HepG2 (cell line): ENCODE results near the gene CLDN10. TPM values are rescaled to one million over a fixed set of nuclear protein-coding genes. Genes with fewer than 3 reads are reported as not detected.

Experiments
- ATAC-seq: fragments of 200-7000 bp; cut with Tn5 transposase; 3 replicates; pipeline ENCODE4 v1.9.1; 2020; ENCODE audit warnings: mild to moderate bottlenecking, moderate library complexity
- BruUV-seq: library from RNA; stranded (reverse); fragments of 400-500 nt; replicated peaks from 2 replicates; lab custom pipeline; 2021; lab: Mats Ljungman, UMichigan
- CTCF ChIA-PET: fragments of 300-600 bp; formaldehyde crosslinking; extraction: SDS; loops from one replicate; lab custom pipeline; 2021; ENCODE audit warnings: low total read pairs, inconsistent platforms, low intra/inter-chr PET ratio; lab: Yijun Ruan, JAX
- POLR2A ChIA-PET: fragments of 350-600 bp; sonication (Branson Sonifier 250); formaldehyde crosslinking; loops from one replicate; lab custom pipeline; 2020; ENCODE audit warnings: antibody characterized with exemption, inconsistent platforms; lab: Yijun Ruan, JAX
- DNase-seq: peaks from one replicate; pipeline ENCODE4 v3.0.0-alpha.2; 2015; ENCODE audit warnings: low spot score
- FAIRE-seq: peaks from 3 replicates; lab custom pipeline; 2011; peaks lifted over from hg19 to GRCh38; lab: Jason Lieb, UNC
- H2AFZ ChIP-seq: one replicate; pipeline ENCODE4 v1.6.1; 2011; ENCODE audit warnings: low read length, inconsistent platforms
- H3K27ac ChIP-seq: fragments of 300-600 bp; 3 replicates; pipeline ENCODE4 v1.8.0; 2011; ENCODE audit warnings: mixed run types, mild to moderate bottlenecking, mixed read lengths, low read length, inconsistent platforms; ENCODE audit not compliant: insufficient read depth; ENCODE audit errors: extremely low read length
- H3K27me3 ChIP-seq, 2 experiments: fragments of 200-600 bp in 1 of 2; 2 replicates in 1 of 2; 3 replicates in 1 of 2; pipeline versions ENCODE4 v1.6.0 to v1.8.0; 2011; ENCODE audit warnings: low read length in 2 of 2, mild to moderate bottlenecking in 2 of 2, moderate library complexity in 2 of 2, inconsistent platforms in 1 of 2; ENCODE audit not compliant: insufficient read depth in 2 of 2, control insufficient read depth in 1 of 2
- H3K36me3 ChIP-seq, 2 experiments: fragments of 200-600 bp in 1 of 2; replicated peaks in 1 of 2; 2 replicates in 1 of 2; 3 replicates in 1 of 2; pipeline versions ENCODE4 v1.5.1 to v1.8.0; 2011; ENCODE audit warnings: low read length in 2 of 2, inconsistent platforms in 1 of 2; ENCODE audit not compliant: insufficient read depth in 2 of 2, control insufficient read depth in 1 of 2
- H3K4me1 ChIP-seq: 2 replicates; pipeline ENCODE4 v1.5.1; 2012; ENCODE audit warnings: low read length, inconsistent platforms; ENCODE audit not compliant: insufficient read depth
- H3K4me2 ChIP-seq: 2 replicates; pipeline ENCODE4 v1.6.0; 2011; ENCODE audit warnings: low read depth, low read length, inconsistent platforms
- H3K4me3 ChIP-seq, 3 experiments: fragments of 200-600 bp in 1 of 3; sonication (generic), shearing (Covaris generic) in 1 of 3; replicated peaks in 1 of 3; 2 replicates each; pipeline ENCODE4 v1.5.1; 2011 to 2016; ENCODE audit warnings: low read length in 3 of 3, inconsistent platforms in 2 of 3, low read depth in 2 of 3, mild to moderate bottlenecking in 2 of 3, control low read depth in 1 of 3, mixed read lengths in 1 of 3; ENCODE audit not compliant: insufficient read depth in 1 of 3
- H3K79me2 ChIP-seq: one replicate; pipeline ENCODE4 v1.6.1; 2011; ENCODE audit warnings: low read length, inconsistent platforms; ENCODE audit not compliant: insufficient read depth
- H3K9ac ChIP-seq: 2 replicates; pipeline ENCODE4 v1.6.0; 2011; ENCODE audit warnings: mild to moderate bottlenecking, low read depth, low read length, inconsistent platforms; ENCODE audit not compliant: insufficient read depth
- H3K9me3 ChIP-seq: 2 replicates; pipeline ENCODE4 v1.5.1; 2012; ENCODE audit warnings: mild to moderate bottlenecking, low read length
- H4K20me1 ChIP-seq: 2 replicates; pipeline ENCODE4 v1.6.0; 2011; ENCODE audit warnings: inconsistent platforms, mild to moderate bottlenecking, low read length, moderate library complexity; ENCODE audit not compliant: insufficient read depth
- MXI1 ChIP-seq: IDR thresholded peaks from 3 replicates; pipeline ENCODE4 v1.6.1; 2012; ENCODE audit warnings: low read depth, low read length, inconsistent platforms, borderline replicate concordance
- POGZ ChIP-seq: sonication (generic); formaldehyde crosslinking; IDR thresholded peaks from 2 replicates; pipeline ENCODE4 v1.4.0; 2020; ENCODE audit warnings: mild to moderate bottlenecking, missing genetic modification reagents
- RFXAP ChIP-seq: sonication (generic); formaldehyde crosslinking; IDR thresholded peaks from 2 replicates; pipeline ENCODE4 v1.4.0; 2020; ENCODE audit warnings: missing genetic modification reagents, borderline replicate concordance
- SNAPC2 ChIP-seq: sonication (generic); formaldehyde crosslinking; IDR thresholded peaks from 2 replicates; pipeline ENCODE4 v1.8.1; 2022; ENCODE audit warnings: mild to moderate bottlenecking, missing genetic modification reagents
- SRSF1 ChIP-seq: fragments of 200-400 bp; formaldehyde crosslinking; optimal IDR thresholded peaks from 2 replicates; pipeline ENCODE3; 2017; ENCODE audit warnings: mild to moderate bottlenecking, low read depth, low read length, moderate library complexity
- STAG1 ChIP-seq: sonication (generic); formaldehyde crosslinking; IDR thresholded peaks from 2 replicates; pipeline ENCODE4 v1.4.0; 2020; ENCODE audit warnings: missing genetic modification reagents
- ZBTB14 ChIP-seq: sonication (generic); formaldehyde crosslinking; IDR thresholded peaks from 2 replicates; pipeline ENCODE4 v1.4.0; 2020; ENCODE audit warnings: missing genetic modification reagents
- ZNF558 ChIP-seq: sonication (generic); formaldehyde crosslinking; IDR thresholded peaks from 2 replicates; pipeline ENCODE4 v1.9.0; 2022; ENCODE audit warnings: mild to moderate bottlenecking, missing genetic modification reagents, borderline replicate concordance
- WGBS: methylation state at CpG from one replicate; pipeline ENCODE4 v1.1.6; 2017; ENCODE audit warnings: low lambda C conversion rate; 5-methylcytosine and 5-hydroxymethylcytosine counted together
- in situ Hi-C: cut with HindIII; loops from 2 replicates; pipeline ENCODE4 v1.10.0; 2017; ENCODE audit warnings: low pct_unique_long_range_greater_than_20kb; ENCODE audit not compliant: extremely low pct_ligation_motif_present
- intact Hi-C: fragments of 100-400 bp; cut with micrococcal nuclease; formaldehyde crosslinking; loops from one replicate; pipeline ENCODE4 v1.10.0; 2022; ENCODE audit not compliant: unreplicated experiment
- polyA plus RNA-seq, 8 experiments: library from polyadenylated mRNA; depleted of rRNA in 3 of 8; stranded (reverse) in 7 of 8; unstranded in 1 of 8; fragments of >200 nt; fragmentation: Illumina TruSeq in 4 of 8; extraction: Trizol in 4 of 8; gene quantifications; 2 replicates each; pipeline versions ENCODE4 v1.2.1 to v1.2.3, GENCODE V29; 2011 to 2016; ENCODE audit warnings: low read depth in 4 of 8, missing spikeins in 1 of 8, mixed read lengths in 1 of 8; ENCODE audit not compliant: insufficient read depth in 1 of 8
- total RNA-seq, 5 experiments: library from RNA; depleted of rRNA; stranded (reverse); fragments of >200 nt; fragmentation: Illumina TruSeq; extraction: Trizol; gene quantifications; 2 replicates each; pipeline ENCODE4 v1.2.3, GENCODE V29; 2016; ENCODE audit warnings: low read depth in 1 of 5
- TF ChIP-seq, protein P1 (sequence below): sonication (generic); formaldehyde crosslinking; IDR thresholded peaks from 2 replicates; pipeline ENCODE4 v1.9.0; 2021; ENCODE audit warnings: missing genetic modification reagents, borderline replicate concordance
- TF ChIP-seq, protein P2 (sequence below): sonication (generic); formaldehyde crosslinking; IDR thresholded peaks from 2 replicates; pipeline ENCODE4 v1.4.0; 2020; ENCODE audit warnings: missing genetic modification reagents, borderline replicate concordance
- TF ChIP-seq, protein P3 (sequence below): sonication (generic); formaldehyde crosslinking; IDR thresholded peaks from 2 replicates; pipeline ENCODE4 v1.5.0; 2020; ENCODE audit warnings: mild to moderate bottlenecking, missing genetic modification reagents

CLDN10 gene
- total and polyA plus RNA-seq, 2 of the 13 experiments (the other 11 are each of a cell fraction or from before 2014, with no cell fraction given): not detected

DNA sequence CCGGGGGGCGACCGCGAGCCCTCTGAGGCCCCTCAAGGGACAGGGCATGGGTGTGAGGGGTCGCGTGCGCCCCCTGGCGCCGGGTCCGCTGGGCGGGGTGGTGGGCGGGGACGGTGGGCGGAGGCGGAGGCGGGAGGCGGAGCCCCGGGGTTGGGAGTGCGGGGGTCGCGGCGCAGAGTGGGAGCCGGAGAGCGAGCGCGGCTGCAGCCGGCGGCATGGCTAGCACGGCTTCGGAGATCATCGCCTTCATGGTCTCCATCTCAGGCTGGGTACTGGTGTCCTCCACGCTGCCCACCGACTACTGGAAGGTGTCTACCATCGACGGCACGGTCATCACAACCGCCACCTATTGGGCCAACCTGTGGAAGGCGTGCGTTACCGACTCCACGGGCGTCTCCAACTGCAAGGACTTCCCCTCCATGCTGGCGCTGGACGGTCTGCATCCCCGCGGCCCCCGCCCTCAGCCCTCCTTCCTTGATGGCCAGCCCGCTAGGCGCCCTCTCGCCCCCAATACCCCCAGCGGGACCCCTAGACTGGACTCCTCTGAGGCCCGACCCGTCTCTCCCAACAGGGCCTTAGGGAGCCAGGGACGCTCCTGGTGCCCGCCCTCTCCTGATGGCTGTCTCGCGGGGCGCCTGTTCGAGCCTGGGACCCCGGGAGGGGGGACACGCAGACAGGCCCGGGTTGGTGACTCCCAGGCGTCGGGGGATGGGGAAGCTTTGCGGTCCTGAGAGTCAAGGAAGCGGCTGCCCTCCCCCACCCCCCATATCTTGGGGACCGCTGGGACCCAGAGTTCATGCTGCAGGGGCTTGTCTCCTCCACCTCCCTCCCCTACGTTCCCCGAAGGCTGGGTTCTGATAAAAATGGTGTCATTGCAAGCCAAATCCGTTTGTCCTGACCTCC, at the start of gene CLDN10 (continued):
- TF ChIP-seq ZBTB14 (CRISPR knock-in tag): no peak
- TF ChIP-seq STAG1 (CRISPR knock-in tag): no peak
- TF ChIP-seq SRSF1: no peak
- TF ChIP-seq, protein P1, sequence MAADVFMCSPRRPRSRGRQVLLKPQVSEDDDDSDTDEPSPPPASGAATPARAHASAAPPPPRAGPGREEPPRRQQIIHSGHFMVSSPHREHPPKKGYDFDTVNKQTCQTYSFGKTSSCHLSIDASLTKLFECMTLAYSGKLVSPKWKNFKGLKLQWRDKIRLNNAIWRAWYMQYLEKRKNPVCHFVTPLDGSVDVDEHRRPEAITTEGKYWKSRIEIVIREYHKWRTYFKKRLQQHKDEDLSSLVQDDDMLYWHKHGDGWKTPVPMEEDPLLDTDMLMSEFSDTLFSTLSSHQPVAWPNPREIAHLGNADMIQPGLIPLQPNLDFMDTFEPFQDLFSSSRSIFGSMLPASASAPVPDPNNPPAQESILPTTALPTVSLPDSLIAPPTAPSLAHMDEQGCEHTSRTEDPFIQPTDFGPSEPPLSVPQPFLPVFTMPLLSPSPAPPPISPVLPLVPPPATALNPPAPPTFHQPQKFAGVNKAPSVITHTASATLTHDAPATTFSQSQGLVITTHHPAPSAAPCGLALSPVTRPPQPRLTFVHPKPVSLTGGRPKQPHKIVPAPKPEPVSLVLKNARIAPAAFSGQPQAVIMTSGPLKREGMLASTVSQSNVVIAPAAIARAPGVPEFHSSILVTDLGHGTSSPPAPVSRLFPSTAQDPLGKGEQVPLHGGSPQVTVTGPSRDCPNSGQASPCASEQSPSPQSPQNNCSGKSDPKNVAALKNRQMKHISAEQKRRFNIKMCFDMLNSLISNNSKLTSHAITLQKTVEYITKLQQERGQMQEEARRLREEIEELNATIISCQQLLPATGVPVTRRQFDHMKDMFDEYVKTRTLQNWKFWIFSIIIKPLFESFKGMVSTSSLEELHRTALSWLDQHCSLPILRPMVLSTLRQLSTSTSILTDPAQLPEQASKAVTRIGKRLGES (CRISPR knock-in tag): no peak
- TF ChIP-seq ZNF558: no peak

GRCh38 chr13:95503662-95504061, 48.9 kb upstream of the CLDN10 start:
- CTCF ChIA-PET: no interaction called here
- no TSS peak for BruUV-seq
- in situ Hi-C loops: no loop called here
- no peak for TF ChIP-seq RFXAP (CRISPR knock-in tag)
- no peak for TF ChIP-seq POGZ
- TF ChIP-seq SNAPC2: no peak
- TF ChIP-seq, protein P2, sequence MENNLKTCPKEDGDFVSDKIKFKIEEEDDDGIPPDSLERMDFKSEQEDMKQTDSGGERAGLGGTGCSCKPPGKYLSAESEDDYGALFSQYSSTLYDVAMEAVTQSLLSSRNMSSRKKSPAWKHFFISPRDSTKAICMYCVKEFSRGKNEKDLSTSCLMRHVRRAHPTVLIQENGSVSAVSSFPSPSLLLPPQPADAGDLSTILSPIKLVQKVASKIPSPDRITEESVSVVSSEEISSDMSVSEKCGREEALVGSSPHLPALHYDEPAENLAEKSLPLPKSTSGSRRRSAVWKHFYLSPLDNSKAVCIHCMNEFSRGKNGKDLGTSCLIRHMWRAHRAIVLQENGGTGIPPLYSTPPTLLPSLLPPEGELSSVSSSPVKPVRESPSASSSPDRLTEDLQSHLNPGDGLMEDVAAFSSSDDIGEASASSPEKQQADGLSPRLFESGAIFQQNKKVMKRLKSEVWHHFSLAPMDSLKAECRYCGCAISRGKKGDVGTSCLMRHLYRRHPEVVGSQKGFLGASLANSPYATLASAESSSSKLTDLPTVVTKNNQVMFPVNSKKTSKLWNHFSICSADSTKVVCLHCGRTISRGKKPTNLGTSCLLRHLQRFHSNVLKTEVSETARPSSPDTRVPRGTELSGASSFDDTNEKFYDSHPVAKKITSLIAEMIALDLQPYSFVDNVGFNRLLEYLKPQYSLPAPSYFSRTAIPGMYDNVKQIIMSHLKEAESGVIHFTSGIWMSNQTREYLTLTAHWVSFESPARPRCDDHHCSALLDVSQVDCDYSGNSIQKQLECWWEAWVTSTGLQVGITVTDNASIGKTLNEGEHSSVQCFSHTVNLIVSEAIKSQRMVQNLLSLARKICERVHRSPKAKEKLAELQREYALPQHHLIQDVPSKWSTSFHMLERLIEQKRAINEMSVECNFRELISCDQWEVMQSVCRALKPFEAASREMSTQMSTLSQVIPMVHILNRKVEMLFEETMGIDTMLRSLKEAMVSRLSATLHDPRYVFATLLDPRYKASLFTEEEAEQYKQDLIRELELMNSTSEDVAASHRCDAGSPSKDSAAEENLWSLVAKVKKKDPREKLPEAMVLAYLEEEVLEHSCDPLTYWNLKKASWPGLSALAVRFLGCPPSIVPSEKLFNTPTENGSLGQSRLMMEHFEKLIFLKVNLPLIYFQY (CRISPR knock-in tag): no peak
- no peak for TF ChIP-seq MXI1
- TF ChIP-seq, protein P3, sequence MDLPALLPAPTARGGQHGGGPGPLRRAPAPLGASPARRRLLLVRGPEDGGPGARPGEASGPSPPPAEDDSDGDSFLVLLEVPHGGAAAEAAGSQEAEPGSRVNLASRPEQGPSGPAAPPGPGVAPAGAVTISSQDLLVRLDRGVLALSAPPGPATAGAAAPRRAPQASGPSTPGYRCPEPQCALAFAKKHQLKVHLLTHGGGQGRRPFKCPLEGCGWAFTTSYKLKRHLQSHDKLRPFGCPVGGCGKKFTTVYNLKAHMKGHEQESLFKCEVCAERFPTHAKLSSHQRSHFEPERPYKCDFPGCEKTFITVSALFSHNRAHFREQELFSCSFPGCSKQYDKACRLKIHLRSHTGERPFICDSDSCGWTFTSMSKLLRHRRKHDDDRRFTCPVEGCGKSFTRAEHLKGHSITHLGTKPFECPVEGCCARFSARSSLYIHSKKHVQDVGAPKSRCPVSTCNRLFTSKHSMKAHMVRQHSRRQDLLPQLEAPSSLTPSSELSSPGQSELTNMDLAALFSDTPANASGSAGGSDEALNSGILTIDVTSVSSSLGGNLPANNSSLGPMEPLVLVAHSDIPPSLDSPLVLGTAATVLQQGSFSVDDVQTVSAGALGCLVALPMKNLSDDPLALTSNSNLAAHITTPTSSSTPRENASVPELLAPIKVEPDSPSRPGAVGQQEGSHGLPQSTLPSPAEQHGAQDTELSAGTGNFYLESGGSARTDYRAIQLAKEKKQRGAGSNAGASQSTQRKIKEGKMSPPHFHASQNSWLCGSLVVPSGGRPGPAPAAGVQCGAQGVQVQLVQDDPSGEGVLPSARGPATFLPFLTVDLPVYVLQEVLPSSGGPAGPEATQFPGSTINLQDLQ (CRISPR knock-in tag): no peak

More at GRCh38 chr13:95503662-95504061, 48.9 kb upstream of the CLDN10 start:
- Histone ChIP-seq H2AFZ (no peak overlapping the region), H3K4me3 (no peak overlapping the region), H3K9ac (no peak overlapping the region), H3K27ac (no peak overlapping the region), H4K20me1 (no peaks in the 10 kb centered on the region), H3K4me1 (no peaks in the 10 kb centered on the region), H3K9me3 (no peaks in the 10 kb centered on the region), H3K79me2 (no peaks in the 10 kb centered on the region), H3K4me2 (no peak overlapping the region), H3K36me3 (no peaks in the 10 kb centered on the region), H3K27me3 (no peaks in the 10 kb centered on the region)
- FAIRE-seq: no peak
- intact Hi-C loops: no loop called here
- POLR2A ChIA-PET: no interaction called here
- ATAC-seq: no peak
- DNase-seq: no peak
- 75% methylated on average over 1 of the region's 1 CpG for WGBS
